AG04449 (cell line): ENCODE measurements around the gene KCNA4.

Source experiments
- CTCF ChIA-PET: fragments of 350-600 bp; formaldehyde crosslinking; extraction: SDS; loops from one replicate; lab custom pipeline; 2021; ENCODE audit warnings: antibody characterized with exemption; lab: Yijun Ruan, JAX
- POLR2A ChIA-PET: fragments of 400-600, 350-600 bp; formaldehyde crosslinking; extraction: SDS; loops from one replicate; lab custom pipeline; 2020; ENCODE audit warnings: antibody characterized with exemption, inconsistent platforms; lab: Yijun Ruan, JAX
- DNase-seq: peaks from one replicate; pipeline ENCODE4 v3.0.0-alpha.2; 2010; ENCODE audit warnings: low read depth, low spot score
- H3K4me3 ChIP-seq: 2 replicates; pipeline ENCODE4 v1.5.1; 2011; ENCODE audit warnings: low read depth, mild to moderate bottlenecking, control low read depth, low read length
- TF ChIP-seq, protein P1 (sequence below): IDR thresholded peaks from one replicate; pipeline ENCODE4 v1.5.1; 2011; ENCODE audit warnings: mild to moderate bottlenecking, moderate library complexity, low read length, control low read depth, inconsistent platforms; ENCODE audit not compliant: insufficient read depth; ENCODE audit errors: missing control alignments

Gene KCNA4

DNA sequence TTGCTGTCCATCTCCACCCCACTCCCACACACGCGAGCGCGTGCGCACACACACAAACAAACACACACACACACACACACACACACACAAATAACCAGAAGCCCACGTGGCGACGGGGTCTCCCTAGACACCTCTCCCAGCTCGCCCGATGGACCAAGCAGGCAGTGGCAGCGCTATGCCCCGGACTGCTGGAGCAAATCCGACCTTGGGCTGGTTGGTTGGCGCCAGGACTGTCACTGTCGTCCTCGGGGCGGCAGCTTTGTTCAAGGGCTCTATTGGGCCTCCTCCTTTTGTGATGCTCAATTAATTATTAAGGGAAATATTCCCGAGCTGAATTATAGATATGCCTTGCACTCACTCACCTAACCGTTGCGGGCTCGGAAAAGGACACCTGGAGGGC is 1.7 kb upstream of the KCNA4 start:
- CTCF ChIA-PET = no interaction called here

DNA sequence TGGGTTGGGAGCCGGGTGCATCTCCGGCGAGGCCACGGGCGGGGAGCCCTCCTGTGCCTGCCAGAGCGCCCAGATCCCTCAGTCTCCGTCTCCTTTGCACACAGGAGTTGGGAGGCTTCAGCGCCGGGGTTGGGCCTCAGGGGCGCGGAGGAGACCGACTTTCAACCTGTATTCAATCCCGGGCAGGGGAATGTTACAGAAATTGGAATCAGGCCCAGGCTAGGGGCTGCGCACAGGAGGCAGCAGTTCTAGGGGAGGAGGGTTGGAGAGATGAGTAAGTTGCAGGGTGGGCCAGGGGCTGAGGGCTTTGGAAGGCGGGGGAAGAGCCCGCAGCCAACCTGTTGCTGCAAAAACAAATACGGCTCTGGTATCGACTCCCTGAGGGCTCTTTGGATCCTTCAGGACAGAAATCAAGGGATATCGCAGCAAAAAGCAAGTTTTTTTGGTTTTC is 640 bp upstream of the KCNA4 start:
- DNase-seq = no peak
- POLR2A ChIA-PET = no interaction called here
- CTCF ChIA-PET = no interaction called here
- H3K4me3 ChIP-seq = no peak overlapping the region
- TF ChIP-seq, protein P1, sequence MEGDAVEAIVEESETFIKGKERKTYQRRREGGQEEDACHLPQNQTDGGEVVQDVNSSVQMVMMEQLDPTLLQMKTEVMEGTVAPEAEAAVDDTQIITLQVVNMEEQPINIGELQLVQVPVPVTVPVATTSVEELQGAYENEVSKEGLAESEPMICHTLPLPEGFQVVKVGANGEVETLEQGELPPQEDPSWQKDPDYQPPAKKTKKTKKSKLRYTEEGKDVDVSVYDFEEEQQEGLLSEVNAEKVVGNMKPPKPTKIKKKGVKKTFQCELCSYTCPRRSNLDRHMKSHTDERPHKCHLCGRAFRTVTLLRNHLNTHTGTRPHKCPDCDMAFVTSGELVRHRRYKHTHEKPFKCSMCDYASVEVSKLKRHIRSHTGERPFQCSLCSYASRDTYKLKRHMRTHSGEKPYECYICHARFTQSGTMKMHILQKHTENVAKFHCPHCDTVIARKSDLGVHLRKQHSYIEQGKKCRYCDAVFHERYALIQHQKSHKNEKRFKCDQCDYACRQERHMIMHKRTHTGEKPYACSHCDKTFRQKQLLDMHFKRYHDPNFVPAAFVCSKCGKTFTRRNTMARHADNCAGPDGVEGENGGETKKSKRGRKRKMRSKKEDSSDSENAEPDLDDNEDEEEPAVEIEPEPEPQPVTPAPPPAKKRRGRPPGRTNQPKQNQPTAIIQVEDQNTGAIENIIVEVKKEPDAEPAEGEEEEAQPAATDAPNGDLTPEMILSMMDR = no peak

More for the DNA sequence above, 1.7 kb upstream of the KCNA4 start:
- no peak for DNase-seq
- TF ChIP-seq, protein P1 = no peak
- no peak overlapping the region for H3K4me3 ChIP-seq
- POLR2A ChIA-PET = no interaction called here

GRCh38 chr11:30015725-30016412 is 961 bp downstream of the KCNA4 start:
- no peak overlapping the region for H3K4me3 ChIP-seq
- TF ChIP-seq, protein P1 = no peak
- no peak for DNase-seq
- ChIA-PET CTCF (no interaction called here), POLR2A (no interaction called here)

GRCh38 chr11:30012346-30012745 is 4.5 kb downstream of the KCNA4 start:
- ChIA-PET POLR2A (no interaction called here), CTCF (no interaction called here)
- no peak overlapping the region for H3K4me3 ChIP-seq
- DNase-seq = no peak
- TF ChIP-seq, protein P1 = no peak

DNA sequence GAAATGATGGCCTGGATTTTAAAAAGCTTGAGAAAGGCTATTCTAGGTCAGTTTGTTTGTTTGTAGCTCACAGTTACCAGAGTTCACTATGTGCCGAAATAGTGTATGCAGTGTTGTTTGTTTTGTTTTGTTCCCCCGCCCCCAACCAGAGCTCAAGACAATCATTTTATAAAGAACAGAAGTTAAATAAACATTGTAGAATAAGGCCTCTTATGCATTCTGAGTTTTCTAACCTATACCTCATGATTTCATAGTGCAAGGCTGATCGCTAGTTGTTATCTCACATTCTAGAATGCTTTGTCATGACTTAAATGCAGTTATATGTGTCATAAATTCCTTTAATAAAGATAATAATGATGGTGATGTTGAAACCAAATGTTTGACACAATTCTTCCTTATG is 7.8 kb downstream of the KCNA4 start:
- CTCF ChIA-PET = no interaction called here
- TF ChIP-seq, protein P1 = no peak
- DNase-seq = no peak
- POLR2A ChIA-PET = no interaction called here
- no peak overlapping the region for H3K4me3 ChIP-seq

DNA sequence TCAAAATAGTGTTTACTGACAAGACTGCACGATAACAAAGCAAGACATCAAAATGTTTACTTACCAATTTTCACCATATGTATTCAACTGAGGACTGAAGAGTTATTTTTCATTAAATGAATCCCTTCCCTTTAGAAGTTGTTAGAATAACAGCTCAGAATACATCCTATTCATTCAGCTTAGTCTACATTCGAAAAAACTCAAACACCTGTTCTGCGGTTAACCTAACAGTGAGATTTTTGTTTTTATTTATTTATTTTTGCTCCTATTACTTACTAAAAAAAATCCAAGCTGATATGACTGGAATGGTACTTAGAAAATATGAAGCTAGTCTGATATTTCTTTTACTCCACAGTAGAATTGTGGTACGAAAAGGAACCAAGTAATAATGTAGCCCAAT is 10.0 kb downstream of the KCNA4 start:
- TF ChIP-seq, protein P1 = no peak
- ChIA-PET POLR2A (no interaction called here), CTCF (no interaction called here)
- H3K4me3 ChIP-seq = no peak overlapping the region
- DNase-seq = no peak
